ENCODE measurements around the gene KIF21B.

DNA sequence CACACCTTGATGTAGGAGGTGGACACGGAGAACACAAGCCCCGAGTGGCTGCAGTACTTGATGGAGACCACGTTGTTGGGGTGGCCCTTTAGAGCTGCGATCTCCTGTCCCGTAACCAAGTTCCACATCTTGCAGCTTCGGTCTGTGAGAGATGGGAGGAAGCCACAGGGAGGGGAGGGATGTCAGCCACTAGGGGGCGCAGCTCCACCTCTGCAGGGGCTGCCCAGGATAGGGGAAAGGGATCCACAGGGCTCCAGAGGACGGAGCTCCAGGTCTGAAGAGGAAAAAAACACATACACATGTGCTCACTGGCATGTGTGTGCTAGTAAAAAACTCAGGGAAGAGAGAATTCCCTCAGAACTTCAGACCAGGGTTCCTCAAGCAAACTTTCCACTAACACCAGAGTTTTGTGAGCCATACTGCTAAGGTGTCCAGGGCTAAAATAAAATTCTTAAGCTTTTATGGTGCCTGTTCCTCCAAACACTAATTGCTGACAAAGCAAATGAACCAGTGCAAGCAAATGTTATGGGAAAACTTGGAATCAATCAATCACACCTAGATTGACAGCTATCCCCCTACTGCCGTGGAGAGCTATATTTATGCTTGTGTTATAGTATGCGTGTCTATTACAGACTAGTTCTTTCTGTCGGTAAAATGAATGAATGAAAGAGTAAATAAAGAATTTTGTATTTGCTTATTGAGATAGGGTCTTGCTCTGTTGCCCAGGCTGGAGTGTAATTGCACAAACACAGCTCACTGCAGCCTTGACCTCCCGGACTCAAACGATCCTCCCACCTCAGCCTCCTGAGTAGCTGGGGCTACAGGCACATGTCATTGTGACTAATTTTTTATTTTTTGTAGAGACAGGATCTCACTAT is 43.7 kb downstream of the KIF21B start:
- TF ChIP-seq FOXA1 (IDR thresholded peaks at IDR 0.05) (no peak), TARDBP (IDR thresholded peaks at IDR 0.05) (no peak), ARNT (IDR thresholded peaks at IDR 0.05) (no peak), ZNF384 (IDR thresholded peaks at IDR 0.05) (no peak)

Measured in HEK293T (cell line).